PC-9 (cell line): ENCODE data around the gene STX12.

ENCODE experiments used
- CTCF ChIP-seq: fragments of 200-600 bp; sonication (generic); conservative IDR thresholded peaks from 2 replicates; pipeline ENCODE4 v1.6.1; 2017; ENCODE audit warnings: mixed run types, antibody characterized with exemption, mild to moderate bottlenecking, moderate library complexity
- EZH2 ChIP-seq: fragments of 200-600 bp; sonication (generic); IDR thresholded peaks from 2 replicates; pipeline ENCODE4 v1.8.0; 2017; ENCODE audit warnings: antibody characterized with exemption, low read depth

DNA sequence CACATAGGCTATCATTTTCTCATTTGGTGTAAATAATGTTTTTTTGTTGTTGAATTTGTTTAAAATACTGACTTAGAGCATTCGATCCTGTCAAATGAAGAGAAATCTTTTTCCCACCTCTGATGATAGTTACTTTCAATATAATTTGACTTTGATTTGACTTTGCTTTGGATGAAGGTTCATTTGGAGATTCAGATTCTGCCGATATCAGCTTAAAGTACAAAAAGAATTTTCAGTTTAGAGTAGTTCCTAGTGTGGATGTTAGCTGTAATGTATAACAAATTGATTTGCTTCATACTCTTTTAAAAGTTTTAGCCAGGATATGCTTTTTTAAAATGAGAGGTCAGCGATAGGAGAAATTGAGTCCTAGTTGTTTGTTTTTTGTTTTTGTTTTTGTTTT lies 9.9 kb downstream of the STX12 start:
- TF ChIP-seq CTCF (no peak), EZH2 (no peak)
